GM12878 (cell line): ENCODE data around the gene TRIM62. TPM values are rescaled to one million over a fixed set of nuclear protein-coding genes. Genes with fewer than 3 reads are reported as not detected.
"Not testable (repeated sequence)": the region's sequence is repeated elsewhere in the genome, so short reads cannot be mapped to it uniquely, and the experiment has no call there.

Experiments
- ATAC-seq: fragments of 200-7000 bp; cut with Tn5 transposase; 3 replicates; pipeline ENCODE4 v1.9.1; 2020; ENCODE audit warnings: mild to moderate bottlenecking, moderate library complexity
- BruUV-seq: library from RNA; stranded (reverse); fragments of 400-500 nt; replicated peaks from 2 replicates; lab custom pipeline; 2021; lab: Mats Ljungman, UMichigan
- CTCF ChIA-PET: fragments of 300-600 bp; sonication (Branson Sonifier 250); formaldehyde crosslinking; extraction: SDS; loops from one replicate; lab custom pipeline; 2021; ENCODE audit warnings: inconsistent platforms; lab: Yijun Ruan, JAX
- POLR2A ChIA-PET: fragments of 350-600 bp; formaldehyde crosslinking; extraction: SDS; loops from one replicate; lab custom pipeline; 2021; ENCODE audit warnings: inconsistent platforms; lab: Charles Lee
- RAD21 ChIA-PET: fragments of 300-600 bp; sonication (Branson Sonifier 250); formaldehyde crosslinking; loops from one replicate; lab custom pipeline; 2023; ENCODE audit warnings: antibody characterized with exemption; ENCODE audit not compliant: unreplicated experiment; lab: Charles Lee
- SMC1A ChIA-PET: fragments of 300-600 bp; sonication (Branson Sonifier 250); formaldehyde crosslinking; loops from one replicate; lab custom pipeline; 2023; ENCODE audit not compliant: unreplicated experiment, uncharacterized antibody; lab: Charles Lee
- DNase-seq: peaks from one replicate; pipeline ENCODE4 v3.0.0-alpha.2; 2011; ENCODE audit warnings: low read depth, low spot score
- FAIRE-seq: peaks from 3 replicates; lab custom pipeline; 2011; peaks lifted over from hg19 to GRCh38; lab: Jason Lieb, UNC
- H2AFZ ChIP-seq: 2 replicates; pipeline ENCODE4 v1.6.0; 2011; ENCODE audit warnings: low read depth, low read length, control low read depth; ENCODE audit not compliant: control insufficient read depth
- H3K27ac ChIP-seq: 2 replicates; pipeline ENCODE4 v1.5.1; 2011; ENCODE audit warnings: control low read depth; ENCODE audit not compliant: control insufficient read depth, insufficient read depth
- H3K27me3 ChIP-seq, 2 experiments: replicated peaks in 1 of 2; 2 replicates each; pipeline versions ENCODE4 v1.6.0 to v1.6.1; 2011; ENCODE audit warnings: low read length in 1 of 2; ENCODE audit not compliant: control insufficient read depth in 2 of 2, insufficient read depth in 2 of 2
- H3K36me3 ChIP-seq, 2 experiments: 2 replicates each; pipeline ENCODE4 v1.5.1; 2011; ENCODE audit warnings: low read length in 1 of 2; ENCODE audit not compliant: control insufficient read depth in 2 of 2, insufficient read depth in 2 of 2
- H3K4me1 ChIP-seq: 2 replicates; pipeline ENCODE4 v1.6.1; 2011; ENCODE audit warnings: mild to moderate bottlenecking, low read length, moderate library complexity, mixed read lengths; ENCODE audit not compliant: control insufficient read depth, insufficient read depth
- H3K4me2 ChIP-seq: 2 replicates; pipeline ENCODE4 v1.6.0; 2011; ENCODE audit warnings: control low read depth; ENCODE audit not compliant: control insufficient read depth, insufficient read depth
- H3K4me3 ChIP-seq: fragments of 200-600 bp; sonication (generic); 2 replicates; pipeline ENCODE4 v1.5.1; 2016
- H3K79me2 ChIP-seq: 2 replicates; pipeline ENCODE4 v1.6.0; 2011; ENCODE audit warnings: low read length; ENCODE audit not compliant: control insufficient read depth, insufficient read depth
- H3K9ac ChIP-seq: 2 replicates; pipeline ENCODE4 v1.8.0; 2011; ENCODE audit warnings: low read length, control low read depth, mixed read lengths; ENCODE audit not compliant: control insufficient read depth, insufficient read depth
- H3K9me3 ChIP-seq: replicated peaks from 3 replicates; pipeline ENCODE4 v1.5.1; 2011; ENCODE audit warnings: mild to moderate bottlenecking, low read length; ENCODE audit not compliant: control insufficient read depth, insufficient read depth
- H4K20me1 ChIP-seq: 2 replicates; pipeline ENCODE4 v1.6.0; 2011; ENCODE audit not compliant: control insufficient read depth, insufficient read depth
- ATF7 ChIP-seq: fragments of 450-650 bp; IDR thresholded peaks from 2 replicates; pipeline ENCODE4 v1.6.1; 2016; ENCODE audit warnings: low read depth, mild to moderate bottlenecking
- EED ChIP-seq: sonication (generic); IDR thresholded peaks from 2 replicates; pipeline ENCODE4 v1.6.1; 2016; ENCODE audit warnings: antibody characterized with exemption, low read depth
- IKZF1 ChIP-seq: fragments of 450-650 bp; conservative IDR thresholded peaks from 2 replicates; pipeline ENCODE4 v1.6.1; 2017; ENCODE audit warnings: antibody characterized with exemption, mild to moderate bottlenecking
- NR2C2 ChIP-seq: IDR thresholded peaks from 2 replicates; pipeline ENCODE4 v1.6.1; 2011; ENCODE audit warnings: borderline replicate concordance, low read depth; ENCODE audit not compliant: control insufficient read depth, insufficient read length
- SIX5 ChIP-seq: IDR thresholded peaks from 2 replicates; pipeline ENCODE4 v1.6.1; 2011; ENCODE audit warnings: mild to moderate bottlenecking, low read depth, low read length, moderate library complexity; ENCODE audit not compliant: severe bottlenecking
- SRF ChIP-seq, 2 experiments: IDR thresholded peaks; 2 replicates each; pipeline ENCODE4 v1.6.1; 2011; ENCODE audit warnings: low read depth in 2 of 2, low read length in 2 of 2, mild to moderate bottlenecking in 1 of 2, moderate library complexity in 1 of 2
- WGBS: methylation state at CpG from one replicate; pipeline ENCODE4 v1.1.6; 2016; ENCODE audit warnings: low lambda C conversion rate; ENCODE audit not compliant: insufficient replicate concordance, insufficient coverage; ENCODE audit errors: missing lambda C conversion rate; 5-methylcytosine and 5-hydroxymethylcytosine counted together
- in situ Hi-C: fragments of 300-500 bp; cut with MboI; formaldehyde crosslinking; loops from 9 replicates; pipeline ENCODE4 v1.14.3; 2018; ENCODE audit warnings: mixed read lengths
- intact Hi-C: fragments of 100-400 bp; cut with micrococcal nuclease; formaldehyde crosslinking; loops from one replicate; pipeline ENCODE4 v1.14.2; 2022; ENCODE audit not compliant: unreplicated experiment
- polyA plus RNA-seq, 11 experiments: library from polyadenylated mRNA; depleted of rRNA in 4 of 11; unstranded in 6 of 11; stranded (reverse) in 5 of 11; fragments of >200 nt; fragmentation: Nextera tagmentation in 4 of 11; fragmentation: Illumina TruSeq in 1 of 11; extraction: Ambion mirVana in 4 of 11; extraction: Trizol in 1 of 11; gene quantifications; 1 replicate in 1 of 11; 2 replicates in 10 of 11; pipeline versions ENCODE4 v1.2.1 to v1.2.3, GENCODE V29; 2011 to 2016; ENCODE audit warnings: inconsistent platforms in 2 of 11, missing spikeins in 2 of 11, low read depth in 1 of 11
- total RNA-seq, 4 experiments: library from RNA; depleted of rRNA in 3 of 4; stranded (reverse); fragments of >200 nt in 3 of 4; fragmentation: Illumina TruSeq in 1 of 4; extraction: Trizol in 1 of 4; gene quantifications; 2 replicates each; pipeline versions ENCODE4 v1.2.1 to v1.2.3, GENCODE V29; 2013 to 2021
- TF ChIP-seq, protein P1 (sequence below): IDR thresholded peaks from 2 replicates; pipeline ENCODE4 v1.6.1; 2011; ENCODE audit warnings: borderline replicate concordance, low read depth, mild to moderate bottlenecking, moderate library complexity, mixed read lengths, low read length; ENCODE audit not compliant: insufficient read depth; ENCODE audit errors: extremely low read length
- TF ChIP-seq, protein P2 (sequence below): fragments of 450-650 bp; IDR thresholded peaks from 2 replicates; pipeline ENCODE4 v1.6.1; 2016; ENCODE audit warnings: mild to moderate bottlenecking

The TRIM62 gene
- total and polyA plus RNA-seq, 10 of the 15 experiments (the other 5 are each of a cell fraction or from before 2014, with no cell fraction given): 0.52 to 4.2 (median 1.9) TPM

DNA sequence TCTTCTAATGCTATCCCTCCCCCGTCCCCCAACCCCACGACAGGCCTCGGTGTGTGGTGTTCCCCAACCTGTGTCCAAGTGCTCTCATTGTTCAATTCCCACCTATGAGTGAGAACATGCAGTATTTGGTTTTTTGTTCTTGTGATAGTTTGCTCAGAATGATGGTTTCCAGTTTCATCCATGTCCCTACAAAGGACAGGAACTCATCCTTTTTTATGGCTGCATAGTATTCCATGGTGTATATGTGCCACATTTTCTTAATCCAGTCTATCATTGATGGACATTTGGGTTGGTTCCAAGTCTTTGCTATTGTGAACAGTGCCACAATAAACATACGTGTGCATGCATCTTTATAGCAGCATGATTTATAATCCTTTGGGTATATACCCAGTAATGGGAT lies 57.2 kb downstream of the TRIM62 start:
- FAIRE-seq, H3K36me3 ChIP-seq, H3K4me3 ChIP-seq, H3K9me3 ChIP-seq, H2AFZ ChIP-seq, H3K4me2 ChIP-seq, ATAC-seq, POLR2A ChIA-PET, DNase-seq, RAD21 ChIA-PET, H3K27ac ChIP-seq, H3K9ac ChIP-seq, H4K20me1 ChIP-seq, H3K27me3 ChIP-seq, BruUV-seq, in situ Hi-C loops: not testable (repeated sequence)
- Histone ChIP-seq H3K79me2 (peaks cover 15% of the 10 kb centered on the region), H3K4me1 (peaks cover 22% of the 10 kb centered on the region)
- CTCF ChIA-PET: interaction anchor here (1.4 to 6.0 kb wide), 2 partner anchors 11 to 14 kb away, joined by 4 to 51 read pairs; no protein-coding TSS in a partner anchor
- SMC1A ChIA-PET: interaction anchor here (1.0 to 1.6 kb wide), 3 partner anchors 9 to 347 kb away, joined by 3 to 6 read pairs (median 4); no protein-coding TSS in a partner anchor
- intact Hi-C loops: loop anchor here (5.0 to 10.0 kb wide), 2 partner anchors 133 to 220 kb away; partner anchors contain the start of gene ZNF362
- 100% methylated on average over 3 of the region's 4 CpGs for WGBS

DNA sequence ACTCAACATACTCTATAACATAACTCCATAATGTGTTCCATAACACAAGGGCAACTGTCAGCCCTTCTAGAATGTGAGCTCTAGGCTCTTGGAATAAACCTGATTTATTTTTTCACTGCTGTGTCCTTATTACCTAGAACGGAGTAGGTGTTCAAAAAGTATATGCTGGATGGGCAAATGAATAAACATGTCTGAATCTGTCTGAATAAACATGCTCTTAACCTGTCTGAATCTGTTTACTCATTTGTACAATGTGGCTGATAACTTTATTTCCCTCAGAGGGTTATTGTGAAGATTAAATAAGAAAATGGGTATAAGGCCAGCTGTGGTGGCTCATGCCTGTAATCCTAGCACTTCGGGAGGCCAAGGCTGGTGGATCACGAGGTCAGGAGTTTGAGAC lies 58.6 kb downstream of the TRIM62 start:
- H2AFZ ChIP-seq: no peak overlapping the region
- no peak for DNase-seq
- no peak overlapping the region for H3K4me3 ChIP-seq
- H3K9me3 ChIP-seq: no peaks in the 10 kb centered on the region
- RAD21 ChIA-PET: no interaction called here
- no peak overlapping the region for H3K9ac ChIP-seq
- POLR2A ChIA-PET: no interaction called here
- BruUV-seq: no TSS peak
- no peaks in the 10 kb centered on the region for H4K20me1 ChIP-seq
- FAIRE-seq: no peak
- no peak for ATAC-seq
- H3K4me1 ChIP-seq: peaks cover 20% of the 10 kb centered on the region
- CTCF ChIA-PET: no interaction called here
- no peaks in the 10 kb centered on the region for H3K36me3 ChIP-seq
- in situ Hi-C loops (no loop called here), intact Hi-C loops (loop anchor here (10.0 kb wide), 1 partner anchor 222 kb away; no protein-coding TSS in a partner anchor)
- no peaks in the 10 kb centered on the region for H3K27me3 ChIP-seq
- SMC1A ChIA-PET: interaction anchor here (1.6 kb wide), 1 partner anchor 348 kb away, joined by 3 read pairs; no protein-coding TSS in a partner anchor
- TF ChIP-seq, protein P1, sequence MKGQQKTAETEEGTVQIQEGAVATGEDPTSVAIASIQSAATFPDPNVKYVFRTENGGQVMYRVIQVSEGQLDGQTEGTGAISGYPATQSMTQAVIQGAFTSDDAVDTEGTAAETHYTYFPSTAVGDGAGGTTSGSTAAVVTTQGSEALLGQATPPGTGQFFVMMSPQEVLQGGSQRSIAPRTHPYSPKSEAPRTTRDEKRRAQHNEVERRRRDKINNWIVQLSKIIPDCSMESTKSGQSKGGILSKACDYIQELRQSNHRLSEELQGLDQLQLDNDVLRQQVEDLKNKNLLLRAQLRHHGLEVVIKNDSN: no peak
- no peak for TF ChIP-seq SRF (IDR thresholded peaks at IDR 0.05; ENCODE audit: low read depth in 2 of 2, low read length in 2 of 2)
- no peak for TF ChIP-seq IKZF1
- TF ChIP-seq ATF7: no peak
- no peak for TF ChIP-seq EED
- TF ChIP-seq, protein P2, sequence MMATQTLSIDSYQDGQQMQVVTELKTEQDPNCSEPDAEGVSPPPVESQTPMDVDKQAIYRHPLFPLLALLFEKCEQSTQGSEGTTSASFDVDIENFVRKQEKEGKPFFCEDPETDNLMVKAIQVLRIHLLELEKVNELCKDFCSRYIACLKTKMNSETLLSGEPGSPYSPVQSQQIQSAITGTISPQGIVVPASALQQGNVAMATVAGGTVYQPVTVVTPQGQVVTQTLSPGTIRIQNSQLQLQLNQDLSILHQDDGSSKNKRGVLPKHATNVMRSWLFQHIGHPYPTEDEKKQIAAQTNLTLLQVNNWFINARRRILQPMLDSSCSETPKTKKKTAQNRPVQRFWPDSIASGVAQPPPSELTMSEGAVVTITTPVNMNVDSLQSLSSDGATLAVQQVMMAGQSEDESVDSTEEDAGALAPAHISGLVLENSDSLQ: no peak
- no peak for TF ChIP-seq SIX5
- TF ChIP-seq NR2C2: no peak
- H3K79me2 ChIP-seq: peaks cover 13% of the 10 kb centered on the region
- 76% methylated on average over 3 of the region's 3 CpGs for WGBS
- no peak overlapping the region for H3K27ac ChIP-seq
- no peak overlapping the region for H3K4me2 ChIP-seq
